GM06990 (cell line): ENCODE results near the gene CCDC177.
A peak's percentile ranks its signal among the peaks of the same experiment; 100 is the strongest.

Source experiments
- DNase-seq: peaks from one replicate; pipeline ENCODE4 v3.0.0-alpha.2; 2011; ENCODE audit not compliant: insufficient read length; ENCODE audit errors: extremely low read depth
- H3K27me3 ChIP-seq: replicated peaks from 2 replicates; pipeline ENCODE4 v1.6.0; 2011; ENCODE audit warnings: low read length; ENCODE audit not compliant: control insufficient read depth, insufficient read depth
- H3K36me3 ChIP-seq: 2 replicates; pipeline ENCODE4 v1.5.1; 2011; ENCODE audit warnings: low read length; ENCODE audit not compliant: control insufficient read depth, insufficient read depth
- H3K4me3 ChIP-seq: replicated peaks from 2 replicates; pipeline ENCODE4 v1.5.1; 2011; ENCODE audit warnings: low read depth, mild to moderate bottlenecking, control low read depth, low read length
- CTCF ChIP-seq: IDR thresholded peaks from 2 replicates; pipeline ENCODE4 v1.5.1; 2011; ENCODE audit warnings: low read length, control low read depth, mild to moderate bottlenecking, inconsistent platforms; ENCODE audit not compliant: insufficient read depth, poor library complexity, severe bottlenecking

The CCDC177 gene

GRCh38 chr14:69572030-69572840, 2.4 kb downstream of the CCDC177 start:
- no peak for TF ChIP-seq CTCF
- Histone ChIP-seq H3K27me3 (peaks cover 2% of the 10 kb centered on the region), H3K4me3 (no peak overlapping the region), H3K36me3 (no peaks in the 10 kb centered on the region)
- DNase-seq = peak; percentile 37

GRCh38 chr14:69571449-69572029, 3.1 kb downstream of the CCDC177 start:
- H3K27me3 ChIP-seq = peaks cover 2% of the 10 kb centered on the region
- H3K4me3 ChIP-seq = no peak overlapping the region
- no peak for TF ChIP-seq CTCF
- H3K36me3 ChIP-seq = no peaks in the 10 kb centered on the region
- DNase-seq = peak; percentile 18

GRCh38 chr14:69570836-69571330, 3.8 kb downstream of the CCDC177 start:
- Histone ChIP-seq H3K4me3 (no peak overlapping the region), H3K27me3 (peaks cover 2% of the 10 kb centered on the region), H3K36me3 (no peaks in the 10 kb centered on the region)
- TF ChIP-seq CTCF = no peak
- DNase-seq = no peak

- Histone ChIP-seq H3K36me3 (no peaks in the 10 kb centered on the region), H3K27me3 (peaks cover 2% of the 10 kb centered on the region), H3K4me3 (no peak overlapping the region)
- no peak for DNase-seq
- TF ChIP-seq CTCF = no peak
These were observed 4.8 kb downstream of the CCDC177 start for GRCh38 chr14:69569859-69570258.

DNA sequence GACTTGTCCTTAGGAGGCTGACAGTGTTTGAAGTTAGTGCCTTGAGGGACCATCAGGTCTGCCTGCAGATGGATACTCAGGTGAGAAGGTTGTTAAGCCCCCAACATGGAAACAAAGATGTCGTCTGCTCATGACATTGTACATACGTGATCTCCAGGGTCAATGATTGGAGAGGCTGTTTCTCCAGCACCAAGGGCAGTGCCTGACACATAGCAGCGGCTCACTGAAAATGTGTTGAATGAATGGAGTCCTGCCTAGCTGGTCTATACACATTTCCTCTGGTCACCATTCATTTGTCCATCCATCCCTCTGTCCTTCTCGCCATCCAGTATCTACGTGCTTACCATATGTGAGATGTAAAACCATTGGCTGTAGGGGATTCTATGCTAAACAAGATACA, 7.1 kb downstream of the CCDC177 start:
- Histone ChIP-seq H3K27me3 (peaks cover 5% of the 10 kb centered on the region), H3K36me3 (no peaks in the 10 kb centered on the region)

More for the DNA sequence above, 7.1 kb downstream of the CCDC177 start:
- TF ChIP-seq CTCF = no peak
- no peak for DNase-seq
- no peak overlapping the region for H3K4me3 ChIP-seq
